Measurements from ENCODE around the gene GP9. TPM values are rescaled to one million over a fixed set of nuclear protein-coding genes. Genes with fewer than 3 reads are reported as not detected.

Gene GP9
- total RNA-seq, 1 donor from 2014 or later = not detected

DNA sequence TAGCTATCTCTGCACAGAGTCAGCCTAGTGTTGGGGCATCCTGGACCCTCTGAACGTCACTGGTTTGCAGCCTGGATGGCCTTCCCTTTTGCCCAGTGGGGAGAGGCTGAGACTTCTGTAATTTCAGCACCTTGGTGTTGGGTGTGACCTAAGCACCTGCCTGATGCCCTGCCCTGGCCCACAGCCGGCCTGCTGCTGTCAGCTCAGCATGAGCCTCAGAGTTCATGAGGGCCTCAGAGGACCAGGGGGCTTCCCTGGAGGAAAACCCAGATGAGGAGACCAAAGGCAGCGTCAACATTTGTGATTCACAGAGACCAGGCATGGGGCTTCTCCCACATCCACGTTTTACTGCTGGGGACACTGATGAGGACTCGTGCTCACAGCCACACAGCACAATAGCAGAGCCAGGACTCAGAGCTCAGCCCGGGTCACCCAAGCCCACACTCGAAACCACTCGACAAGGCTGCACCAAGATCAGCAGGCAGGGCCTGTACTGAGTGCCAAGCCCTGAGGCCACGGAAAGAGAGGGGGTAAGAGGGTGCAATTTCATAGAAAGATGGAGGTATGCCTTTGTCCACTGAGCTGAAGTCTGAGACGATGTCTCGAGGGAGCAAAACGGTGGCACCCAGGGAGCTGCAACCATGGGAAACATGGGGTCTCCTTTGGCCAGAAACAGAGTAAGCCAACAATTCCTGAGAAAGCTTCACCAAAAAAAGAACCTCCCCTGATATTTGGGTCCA, 9.9 kb upstream of the GP9 start:
- DNase-seq (ENCODE audit: extremely low spot score, unreplicated experiment) = no peak
- no peaks in the 10 kb centered on the region for H3K36me3 Mint-ChIP-seq (ENCODE audit: unreplicated experiment)
- no peak overlapping the region for H3K4me3 Mint-ChIP-seq (ENCODE audit: unreplicated experiment)
- H3K27me3 Mint-ChIP-seq (ENCODE audit: unreplicated experiment) = peaks cover 8% of the 10 kb centered on the region
- no peak overlapping the region for H3K27ac Mint-ChIP-seq (ENCODE audit: unreplicated experiment)
- peaks cover 4% of the 10 kb centered on the region for H3K4me1 Mint-ChIP-seq (ENCODE audit: unreplicated experiment)
- TF ChIP-seq, protein P1, sequence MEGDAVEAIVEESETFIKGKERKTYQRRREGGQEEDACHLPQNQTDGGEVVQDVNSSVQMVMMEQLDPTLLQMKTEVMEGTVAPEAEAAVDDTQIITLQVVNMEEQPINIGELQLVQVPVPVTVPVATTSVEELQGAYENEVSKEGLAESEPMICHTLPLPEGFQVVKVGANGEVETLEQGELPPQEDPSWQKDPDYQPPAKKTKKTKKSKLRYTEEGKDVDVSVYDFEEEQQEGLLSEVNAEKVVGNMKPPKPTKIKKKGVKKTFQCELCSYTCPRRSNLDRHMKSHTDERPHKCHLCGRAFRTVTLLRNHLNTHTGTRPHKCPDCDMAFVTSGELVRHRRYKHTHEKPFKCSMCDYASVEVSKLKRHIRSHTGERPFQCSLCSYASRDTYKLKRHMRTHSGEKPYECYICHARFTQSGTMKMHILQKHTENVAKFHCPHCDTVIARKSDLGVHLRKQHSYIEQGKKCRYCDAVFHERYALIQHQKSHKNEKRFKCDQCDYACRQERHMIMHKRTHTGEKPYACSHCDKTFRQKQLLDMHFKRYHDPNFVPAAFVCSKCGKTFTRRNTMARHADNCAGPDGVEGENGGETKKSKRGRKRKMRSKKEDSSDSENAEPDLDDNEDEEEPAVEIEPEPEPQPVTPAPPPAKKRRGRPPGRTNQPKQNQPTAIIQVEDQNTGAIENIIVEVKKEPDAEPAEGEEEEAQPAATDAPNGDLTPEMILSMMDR (IDR thresholded peaks at IDR 0.05) = no peak
- peaks cover 6% of the 10 kb centered on the region for H3K9me3 Mint-ChIP-seq (ENCODE audit: unreplicated experiment)

DNA sequence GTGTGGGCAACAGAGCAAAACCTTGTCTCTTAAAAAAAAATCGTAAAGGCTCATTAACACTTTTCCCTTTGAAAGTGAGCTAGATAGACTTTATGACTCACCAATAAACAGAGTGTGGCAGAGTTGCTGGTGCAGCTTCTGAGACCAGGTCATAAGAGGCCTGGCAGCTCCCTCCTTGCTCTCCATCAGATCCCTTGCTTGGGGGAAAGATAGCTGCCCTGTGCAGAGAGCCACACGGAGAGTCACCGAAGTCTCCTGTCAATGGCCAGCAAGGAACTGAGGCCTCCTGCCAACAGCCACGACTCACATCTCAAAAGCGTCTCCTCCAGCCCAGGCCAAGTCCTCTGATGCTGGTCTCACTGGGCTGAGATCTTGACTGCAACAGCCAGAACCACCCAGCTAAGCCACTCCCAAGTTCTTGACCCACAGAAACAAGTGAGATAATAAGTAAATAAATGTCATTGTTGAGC, 8.7 kb upstream of the GP9 start:
- TF ChIP-seq, protein P1 (IDR thresholded peaks at IDR 0.05) = no peak
- Mint-ChIP-seq H3K27me3 (ENCODE audit: unreplicated experiment) (peaks cover 14% of the 10 kb centered on the region), H3K9me3 (ENCODE audit: unreplicated experiment) (peaks cover 6% of the 10 kb centered on the region), H3K36me3 (ENCODE audit: unreplicated experiment) (no peaks in the 10 kb centered on the region), H3K4me3 (ENCODE audit: unreplicated experiment) (no peak overlapping the region), H3K4me1 (ENCODE audit: unreplicated experiment) (peaks cover 4% of the 10 kb centered on the region), H3K27ac (ENCODE audit: unreplicated experiment) (no peak overlapping the region)
- no peak for DNase-seq (ENCODE audit: extremely low spot score, unreplicated experiment)

DNA sequence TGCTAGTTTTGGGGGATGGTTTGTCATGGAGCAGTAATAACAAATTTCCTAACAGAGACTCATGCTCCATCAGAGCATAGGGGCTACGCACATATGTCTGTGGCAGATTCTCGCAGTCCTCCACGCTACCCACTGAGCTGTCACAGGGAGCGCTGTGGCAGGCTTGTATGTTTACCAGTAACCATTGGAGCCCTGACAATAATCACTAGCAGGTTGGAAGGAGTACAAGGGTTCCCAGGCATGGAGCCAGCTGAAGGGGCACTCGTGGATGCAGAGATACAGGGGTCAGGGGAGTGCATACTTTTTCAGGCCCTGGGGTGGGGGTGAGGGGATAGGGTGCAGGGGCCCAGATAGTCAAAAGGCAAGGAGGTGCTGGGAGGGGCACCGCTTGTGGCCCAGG, 7.9 kb upstream of the GP9 start:
- Mint-ChIP-seq H3K27ac (ENCODE audit: unreplicated experiment) (no peak overlapping the region), H3K4me3 (ENCODE audit: unreplicated experiment) (no peak overlapping the region)
- TF ChIP-seq, protein P1 (IDR thresholded peaks at IDR 0.05) = no peak

DNA sequence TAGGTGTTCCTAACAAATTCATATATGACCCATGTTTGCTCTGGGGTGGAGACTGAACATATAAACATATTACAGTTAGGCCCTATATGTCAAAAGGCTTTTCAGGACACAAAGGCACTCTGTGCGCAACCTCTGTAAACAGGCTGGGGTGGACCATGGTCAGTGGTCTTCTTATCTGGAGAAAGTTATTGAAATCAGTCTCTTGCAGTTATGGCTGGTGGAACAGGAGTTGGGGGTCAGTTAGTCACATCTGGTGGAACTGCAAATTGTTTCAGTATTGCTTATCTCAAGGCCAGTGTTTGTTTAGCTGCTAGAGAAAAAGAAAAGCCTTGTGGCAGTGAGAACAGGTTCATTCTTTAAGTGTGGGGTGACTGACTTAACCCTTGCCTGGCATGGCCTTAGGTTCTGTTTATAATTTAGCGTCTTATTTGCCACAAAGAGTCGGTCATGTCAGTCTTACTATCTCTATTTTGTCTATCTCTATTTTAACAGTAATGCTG, 5.9 kb upstream of the GP9 start:
- Mint-ChIP-seq H3K4me3 (ENCODE audit: unreplicated experiment) (no peak overlapping the region), H3K4me1 (ENCODE audit: unreplicated experiment) (peaks cover 4% of the 10 kb centered on the region), H3K9me3 (ENCODE audit: unreplicated experiment) (no peaks in the 10 kb centered on the region), H3K27me3 (ENCODE audit: unreplicated experiment) (peaks cover 14% of the 10 kb centered on the region), H3K27ac (ENCODE audit: unreplicated experiment) (no peak overlapping the region), H3K36me3 (ENCODE audit: unreplicated experiment) (no peaks in the 10 kb centered on the region)
- TF ChIP-seq, protein P1 (IDR thresholded peaks at IDR 0.05) = no peak
- DNase-seq (ENCODE audit: extremely low spot score, unreplicated experiment) = no peak

More for the DNA sequence above, 7.9 kb upstream of the GP9 start:
- DNase-seq (ENCODE audit: extremely low spot score, unreplicated experiment) = no peak
- Mint-ChIP-seq H3K9me3 (ENCODE audit: unreplicated experiment) (peaks cover 6% of the 10 kb centered on the region), H3K36me3 (ENCODE audit: unreplicated experiment) (no peaks in the 10 kb centered on the region), H3K4me1 (ENCODE audit: unreplicated experiment) (peaks cover 4% of the 10 kb centered on the region), H3K27me3 (ENCODE audit: unreplicated experiment) (peaks cover 21% of the 10 kb centered on the region)

DNA sequence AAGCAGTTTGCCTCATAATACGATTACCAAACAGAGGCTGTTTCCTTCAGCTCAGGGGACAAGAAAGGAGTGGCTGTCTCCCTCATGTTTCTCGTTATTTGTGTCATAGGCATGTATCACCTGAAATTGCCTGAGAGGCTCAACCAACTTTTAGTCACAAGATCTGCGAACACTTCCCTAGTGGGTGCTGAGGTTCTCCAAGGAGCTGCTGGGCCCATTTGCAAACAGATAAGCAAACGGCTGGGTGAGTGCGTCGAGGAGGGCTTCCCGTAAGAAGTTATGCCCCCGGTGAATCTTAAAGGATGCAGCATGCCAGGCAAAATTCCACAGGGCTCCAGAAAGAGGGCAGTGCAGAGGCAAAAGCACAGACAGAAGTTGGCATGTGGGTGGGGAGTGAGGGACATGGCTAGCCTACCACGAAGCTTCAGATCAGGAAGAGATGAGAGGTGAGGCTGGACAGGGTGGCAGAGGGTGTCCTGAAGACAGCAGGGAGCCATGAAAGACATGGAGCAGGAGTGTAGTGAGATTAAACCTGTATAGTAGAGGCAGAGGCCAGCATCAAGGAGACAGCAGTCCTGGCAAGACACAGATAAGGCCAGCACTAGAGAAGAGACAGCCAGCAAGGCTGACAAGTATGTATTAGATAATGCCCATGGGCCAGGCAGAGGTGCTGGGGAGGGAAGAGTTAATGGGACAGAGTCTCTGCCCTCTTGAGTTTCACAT, 4.0 kb upstream of the GP9 start:
- Mint-ChIP-seq H3K4me1 (ENCODE audit: unreplicated experiment) (peaks cover 4% of the 10 kb centered on the region), H3K36me3 (ENCODE audit: unreplicated experiment) (no peaks in the 10 kb centered on the region), H3K27ac (ENCODE audit: unreplicated experiment) (no peak overlapping the region), H3K4me3 (ENCODE audit: unreplicated experiment) (no peak overlapping the region), H3K27me3 (ENCODE audit: unreplicated experiment) (peaks cover 14% of the 10 kb centered on the region), H3K9me3 (ENCODE audit: unreplicated experiment) (no peaks in the 10 kb centered on the region)
- no peak for DNase-seq (ENCODE audit: extremely low spot score, unreplicated experiment)
- TF ChIP-seq, protein P1 (IDR thresholded peaks at IDR 0.05) = no peak
